Type B pancreatic cell (in vitro differentiated cells): Measurements from ENCODE around the gene TNK2. TPM values are rescaled to one million over a fixed set of nuclear protein-coding genes. Genes with fewer than 3 reads are reported as not detected.

Experiments used
- DNase-seq: peaks from one replicate; pipeline ENCODE4 v3.0.0; 2021; ENCODE audit warnings: mixed read lengths; ENCODE audit not compliant: unreplicated experiment; ENCODE audit errors: extremely low spot score
- H3K27ac Mint-ChIP-seq: 2 replicates; pipeline ENCODE4 v1.8.0; 2021; ENCODE audit warnings: mild to moderate bottlenecking, mixed read lengths
- H3K27me3 Mint-ChIP-seq: 2 replicates; pipeline ENCODE4 v1.8.0; 2021; ENCODE audit warnings: mixed read lengths
- H3K36me3 Mint-ChIP-seq: 2 replicates; pipeline ENCODE4 v1.8.0; 2021; ENCODE audit warnings: mixed read lengths
- H3K4me1 Mint-ChIP-seq: one replicate; pipeline ENCODE4 v1.8.0; 2021; ENCODE audit warnings: mixed read lengths; ENCODE audit not compliant: unreplicated experiment
- H3K4me3 Mint-ChIP-seq: 2 replicates; pipeline ENCODE4 v1.8.0; 2021; ENCODE audit warnings: mild to moderate bottlenecking, mixed read lengths
- H3K9me3 Mint-ChIP-seq: 2 replicates; pipeline ENCODE4 v1.8.0; 2021; ENCODE audit warnings: mixed read lengths
- CTCF ChIP-seq: fragments of 200-600 bp; sonication (generic); conservative IDR thresholded peaks from 2 replicates; pipeline ENCODE4 v1.5.0; 2021; ENCODE audit warnings: antibody characterized with exemption, mild to moderate bottlenecking
- total RNA-seq: library from RNA; stranded (reverse); gene quantifications from 2 replicates; pipeline ENCODE4 v1.2.1, GENCODE V29; 2021; ENCODE audit warnings: low replicate concordance

TNK2 gene
- total RNA-seq, 1 donor from 2014 or later: 42.5 TPM

GRCh38 chr3:195854628-195855294 lies 53.6 kb downstream of the TNK2 start:
- H3K9me3 Mint-ChIP-seq: no peaks in the 10 kb centered on the region
- H3K4me1 Mint-ChIP-seq: peaks cover 12% of the 10 kb centered on the region
- peaks cover 9% of the 10 kb centered on the region for H3K27me3 Mint-ChIP-seq
- DNase-seq: no peak
- H3K4me3 Mint-ChIP-seq: no peak overlapping the region
- peak overlapping the region; percentile 89 for H3K27ac Mint-ChIP-seq
- no peak for TF ChIP-seq CTCF
- H3K36me3 Mint-ChIP-seq: no peaks in the 10 kb centered on the region

DNA sequence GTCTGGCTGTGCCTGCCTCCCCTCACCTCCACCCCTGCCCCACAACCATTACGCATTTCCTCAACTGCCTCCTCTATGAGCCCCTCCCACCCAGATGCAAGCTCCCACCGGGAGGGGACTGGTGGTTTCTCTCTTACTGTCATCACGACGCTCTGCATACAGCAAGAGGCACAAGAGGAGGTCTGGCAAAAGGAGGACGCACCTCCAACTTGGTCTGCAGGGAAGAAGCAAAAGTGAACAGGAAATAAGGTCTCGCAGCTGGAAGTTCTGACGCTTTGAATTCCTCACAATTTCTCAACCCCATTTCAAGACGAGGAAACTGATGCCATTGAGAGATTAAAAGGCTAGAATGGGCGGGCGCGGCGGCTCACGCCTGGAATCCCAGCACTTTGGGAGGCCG lies 54.4 kb downstream of the TNK2 start:
- DNase-seq: no peak
- Mint-ChIP-seq H3K27me3 (peaks cover 5% of the 10 kb centered on the region), H3K36me3 (peaks cover 2% of the 10 kb centered on the region), H3K27ac (peak overlapping the region; percentile 56), H3K4me1 (peaks cover 8% of the 10 kb centered on the region), H3K9me3 (no peaks in the 10 kb centered on the region), H3K4me3 (no peak overlapping the region)
- TF ChIP-seq CTCF: no peak

DNA sequence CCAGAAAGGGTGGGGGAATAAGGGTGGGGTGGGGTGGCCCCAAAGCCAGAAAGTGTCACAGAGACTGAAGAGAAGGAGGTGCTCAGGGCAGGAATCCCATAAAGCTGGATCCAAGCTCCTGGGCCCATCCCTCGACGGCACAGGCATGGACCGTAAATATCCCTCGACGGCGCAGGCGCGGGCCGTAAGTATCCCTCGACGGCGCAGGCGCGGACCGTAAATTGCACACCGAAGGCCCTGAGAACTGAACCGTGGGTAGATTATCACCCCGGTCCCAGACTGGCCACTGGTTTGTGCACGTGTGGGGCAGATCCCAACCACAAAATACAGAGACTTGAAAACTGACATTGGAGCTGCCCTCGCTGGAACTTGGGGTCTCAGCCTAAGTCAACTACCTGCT lies 55.3 kb downstream of the TNK2 start:
- Mint-ChIP-seq H3K36me3 (peaks cover 3% of the 10 kb centered on the region), H3K9me3 (no peaks in the 10 kb centered on the region), H3K4me1 (peaks cover 11% of the 10 kb centered on the region), H3K27ac (no peak overlapping the region), H3K4me3 (no peak overlapping the region), H3K27me3 (peaks cover 5% of the 10 kb centered on the region)
- DNase-seq: no peak
- TF ChIP-seq CTCF: no peak

DNA sequence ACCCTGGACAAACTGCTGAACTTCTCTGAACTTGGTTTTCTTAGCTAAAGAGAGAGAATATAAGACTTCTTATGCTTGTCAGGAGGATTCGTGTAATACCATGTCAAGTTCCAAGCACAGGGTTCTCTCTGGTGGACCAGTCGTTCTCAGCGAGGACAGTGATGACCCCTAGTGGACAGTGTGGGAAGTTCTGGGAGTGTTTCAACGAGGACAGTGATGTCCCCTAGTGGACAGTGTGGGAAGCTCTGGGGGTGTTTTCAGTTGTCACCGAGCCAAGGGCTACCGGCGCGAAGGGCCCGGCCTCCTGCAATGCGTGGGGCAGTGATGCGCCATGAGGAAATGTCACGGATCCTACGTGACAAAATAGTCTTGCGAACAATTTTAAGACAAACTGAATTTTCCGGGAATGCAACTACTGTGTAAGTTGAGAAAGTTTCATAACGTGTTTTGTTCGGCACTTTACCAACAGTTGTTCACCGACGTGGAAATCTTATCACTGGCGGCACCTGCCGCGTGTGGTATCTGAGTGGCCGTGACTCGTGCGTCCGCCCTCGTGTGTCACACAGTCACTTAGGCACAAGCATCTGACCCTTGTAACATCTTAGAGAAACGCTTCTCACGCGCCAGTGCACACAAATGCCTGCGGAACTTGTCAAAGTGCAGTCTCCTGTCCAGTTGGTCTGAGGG lies 57.4 kb downstream of the TNK2 start:
- H3K36me3 Mint-ChIP-seq: peaks cover 3% of the 10 kb centered on the region
- H3K4me3 Mint-ChIP-seq: peak overlapping the region; percentile 24
- H3K4me1 Mint-ChIP-seq: peaks cover 11% of the 10 kb centered on the region
- no peaks in the 10 kb centered on the region for H3K9me3 Mint-ChIP-seq
- H3K27me3 Mint-ChIP-seq: peaks cover 5% of the 10 kb centered on the region
- H3K27ac Mint-ChIP-seq: peak overlapping the region; percentile 76
- DNase-seq: peak; percentile 87
- TF ChIP-seq CTCF: peak; percentile 100

DNA sequence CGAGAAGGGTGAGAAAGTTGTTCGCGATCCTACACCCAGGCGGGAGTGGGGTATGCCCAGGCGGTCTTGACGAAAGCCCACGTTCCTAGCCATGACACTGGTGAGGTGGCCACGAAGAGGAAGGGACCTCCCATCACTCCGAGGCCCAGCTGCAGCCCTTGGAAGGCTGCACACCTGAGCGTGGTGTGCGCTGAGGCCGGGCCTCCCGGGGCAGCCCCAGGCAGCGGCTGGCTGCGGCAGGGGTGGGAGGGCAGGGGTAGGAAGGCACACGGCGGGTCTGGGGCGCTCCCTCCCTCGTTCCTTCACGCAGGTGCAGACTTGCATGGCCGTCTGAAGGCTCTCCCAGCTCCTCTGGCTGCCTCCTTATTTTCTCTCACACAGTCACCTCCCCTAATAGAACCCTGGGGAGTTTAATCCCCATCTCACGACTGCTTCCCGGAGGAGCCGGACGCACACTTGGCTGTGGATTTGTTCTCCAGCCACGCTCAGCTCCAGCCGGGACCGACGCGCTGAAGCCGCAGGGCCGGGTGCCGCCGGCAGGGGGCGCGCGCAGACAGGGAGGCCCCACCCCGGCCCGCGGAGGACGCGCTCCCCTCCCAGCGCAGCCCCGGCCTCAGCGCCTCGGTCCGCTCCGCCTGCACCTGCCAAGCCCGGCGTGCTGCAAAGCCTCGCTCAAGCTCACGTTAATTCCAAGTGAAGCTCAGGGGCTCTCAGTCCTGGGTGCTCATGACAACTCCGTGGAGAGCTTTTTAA lies 58.9 kb downstream of the TNK2 start:
- Mint-ChIP-seq H3K9me3 (no peaks in the 10 kb centered on the region), H3K27me3 (peaks cover 5% of the 10 kb centered on the region), H3K36me3 (peaks cover 3% of the 10 kb centered on the region), H3K4me1 (peaks cover 11% of the 10 kb centered on the region), H3K4me3 (no peak overlapping the region), H3K27ac (peak overlapping the region; percentile 13)
- TF ChIP-seq CTCF: no peak
- no peak for DNase-seq
